ENCODE results near the gene PGBD2. TPM values are rescaled to one million over a fixed set of nuclear protein-coding genes. Genes with fewer than 3 reads are reported as not detected.

The PGBD2 gene
- total RNA-seq, 2 donors from 2014 or later: 4.8 to 7.5 TPM

GRCh38 chr1:248894837-248895236 is 11.2 kb upstream of the PGBD2 start:
- no peak overlapping the region for H3K4me3 Mint-ChIP-seq
- Histone ChIP-seq H3K9ac (ENCODE audit: extremely low read depth, low read length, poor library complexity, severe bottlenecking) (no peak overlapping the region), H3K4me1 (ENCODE audit: control insufficient read depth, insufficient read depth, low read length) (no peaks in the 10 kb centered on the region), H3K4me3 (ENCODE audit: low read length) (no peak overlapping the region), H3K36me3 (ENCODE audit: control insufficient read depth, insufficient read depth, low read length) (no peaks in the 10 kb centered on the region), H3K9me3 (ENCODE audit: control insufficient read depth, low read length) (no peaks in the 10 kb centered on the region), H3K27ac (ENCODE audit: low read depth, low read length) (no peak overlapping the region), H3K27me3 (ENCODE audit: control insufficient read depth, insufficient read depth, low read length, poor library complexity, severe bottlenecking) (no peaks in the 10 kb centered on the region)
- H3K4me1 Mint-ChIP-seq: peaks cover 12% of the 10 kb centered on the region
- H3K9me3 Mint-ChIP-seq: no peaks in the 10 kb centered on the region
- peaks cover 22% of the 10 kb centered on the region for H3K27me3 Mint-ChIP-seq (ENCODE audit: insufficient read depth)
- TF ChIP-seq CTCF (conservative IDR thresholded peaks at IDR 0.05): no peak
- H3K27ac Mint-ChIP-seq: no peak overlapping the region
- H3K36me3 Mint-ChIP-seq (ENCODE audit: low read depth): no peaks in the 10 kb centered on the region
- no peak for DNase-seq

- Mint-ChIP-seq H3K27ac (no peak overlapping the region), H3K36me3 (ENCODE audit: low read depth) (no peaks in the 10 kb centered on the region), H3K4me1 (peaks cover 6% of the 10 kb centered on the region), H3K9me3 (no peaks in the 10 kb centered on the region), H3K4me3 (no peak overlapping the region), H3K27me3 (ENCODE audit: insufficient read depth) (peaks cover 39% of the 10 kb centered on the region)
- H3K9me3 ChIP-seq (ENCODE audit: control insufficient read depth, low read length): no peaks in the 10 kb centered on the region
- no peaks in the 10 kb centered on the region for H3K36me3 ChIP-seq (ENCODE audit: control insufficient read depth, insufficient read depth, low read length)
- peak; percentile 59 for DNase-seq
- no peak overlapping the region for H3K4me3 ChIP-seq (ENCODE audit: low read length)
- no peak for TF ChIP-seq CTCF (conservative IDR thresholded peaks at IDR 0.05)
- no peaks in the 10 kb centered on the region for H3K4me1 ChIP-seq (ENCODE audit: control insufficient read depth, insufficient read depth, low read length)
- 86 to 94% methylated on average over 5 to 9 of the region's 9 CpGs for WGBS, 2 experiments (ENCODE audit: insufficient coverage in 1 of 2, insufficient read length in 1 of 2)
- no peak overlapping the region for H3K9ac ChIP-seq (ENCODE audit: extremely low read depth, low read length, poor library complexity, severe bottlenecking)
- no peak overlapping the region for H3K27ac ChIP-seq (ENCODE audit: low read depth, low read length)
- H3K27me3 ChIP-seq (ENCODE audit: control insufficient read depth, insufficient read depth, low read length, poor library complexity, severe bottlenecking): peaks cover 8% of the 10 kb centered on the region
Measured at GRCh38 chr1:248897412-248898337, 8.4 kb upstream of the PGBD2 start.

GRCh38 chr1:248900637-248901036 is 5.4 kb upstream of the PGBD2 start:
- H3K4me3 ChIP-seq (ENCODE audit: low read length): no peak overlapping the region
- no peak overlapping the region for H3K27ac ChIP-seq (ENCODE audit: low read depth, low read length)
- H3K27me3 Mint-ChIP-seq (ENCODE audit: insufficient read depth): peaks cover 24% of the 10 kb centered on the region
- WGBS, 2 experiments (ENCODE audit: insufficient coverage in 1 of 2, insufficient read length in 1 of 2): 86% methylated on average over 1 of the region's 1 CpG
- H3K27ac Mint-ChIP-seq: no peak overlapping the region
- TF ChIP-seq CTCF (conservative IDR thresholded peaks at IDR 0.05): no peak
- DNase-seq: no peak
- H3K9ac ChIP-seq (ENCODE audit: extremely low read depth, low read length, poor library complexity, severe bottlenecking): no peak overlapping the region
- H3K36me3 Mint-ChIP-seq (ENCODE audit: low read depth): no peaks in the 10 kb centered on the region
- no peaks in the 10 kb centered on the region for H3K36me3 ChIP-seq (ENCODE audit: control insufficient read depth, insufficient read depth, low read length)
- H3K9me3 Mint-ChIP-seq: no peaks in the 10 kb centered on the region
- H3K9me3 ChIP-seq (ENCODE audit: control insufficient read depth, low read length): no peaks in the 10 kb centered on the region
- peaks cover 8% of the 10 kb centered on the region for H3K27me3 ChIP-seq (ENCODE audit: control insufficient read depth, insufficient read depth, low read length, poor library complexity, severe bottlenecking)
- H3K4me1 Mint-ChIP-seq: peaks cover 10% of the 10 kb centered on the region
- H3K4me1 ChIP-seq (ENCODE audit: control insufficient read depth, insufficient read depth, low read length): no peaks in the 10 kb centered on the region
- H3K4me3 Mint-ChIP-seq: no peak overlapping the region
